CD1c-positive myeloid dendritic cell (primary cell): Measurements from ENCODE around the gene RASL12.

Source experiments
- DNase-seq: peaks from one replicate; pipeline ENCODE4 v3.0.0-alpha.2; 2016; ENCODE audit errors: extremely low spot score

The RASL12 gene

DNA sequence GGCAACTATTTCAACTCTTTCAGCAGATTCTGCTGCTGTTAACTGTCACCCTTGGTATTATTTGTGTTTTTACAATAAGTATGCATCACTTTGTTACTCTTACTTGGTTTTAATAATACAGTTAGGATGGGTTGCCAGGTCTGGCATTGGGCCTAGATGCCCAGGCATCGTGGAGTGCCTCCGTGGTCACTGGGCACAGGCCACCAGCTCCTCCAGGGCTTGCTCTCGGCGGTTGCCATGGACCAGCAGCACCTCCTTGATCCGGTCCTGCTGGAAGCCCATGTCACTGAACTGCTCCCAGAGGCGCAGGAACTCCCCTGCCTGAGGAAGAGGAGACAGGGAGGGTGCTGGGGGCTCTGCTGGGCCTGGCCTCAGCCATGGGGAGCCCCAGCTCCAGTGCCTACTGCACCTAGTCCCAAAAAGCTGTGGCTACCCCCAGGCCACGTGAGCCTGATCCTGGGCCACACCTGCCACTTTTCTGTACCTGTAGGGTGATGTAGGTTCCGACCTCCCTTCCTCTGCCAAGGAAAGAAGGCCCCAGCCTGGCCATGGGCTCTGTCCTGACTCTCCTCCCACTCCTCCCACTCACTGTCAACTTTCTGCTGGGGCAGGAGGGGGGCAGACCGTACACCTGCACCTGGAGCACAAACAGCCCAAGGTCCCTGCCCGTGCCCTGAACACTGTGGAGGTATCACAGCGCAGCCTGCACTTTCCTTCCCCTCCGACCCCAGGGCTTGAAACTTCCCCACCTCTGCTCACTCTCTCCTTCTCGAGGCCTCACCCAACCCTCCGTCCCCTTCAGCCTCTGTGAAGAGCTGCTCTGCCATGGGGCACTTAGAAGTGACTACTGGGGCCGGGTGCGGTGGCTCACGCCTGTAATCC is 25.4 kb upstream of the RASL12 start:
- DNase-seq: no peak

- no peak for DNase-seq
These were observed 24.4 kb upstream of the RASL12 start for GRCh38 chr15:65091946-65092770.

GRCh38 chr15:65089206-65089824 is 21.5 kb upstream of the RASL12 start:
- no peak for DNase-seq

GRCh38 chr15:65088643-65089021 is 20.8 kb upstream of the RASL12 start:
- DNase-seq: no peak

GRCh38 chr15:65087873-65088642 is 20.3 kb upstream of the RASL12 start:
- no peak for DNase-seq

- no peak for DNase-seq
These were observed 19.6 kb upstream of the RASL12 start for GRCh38 chr15:65087411-65087810.

DNA sequence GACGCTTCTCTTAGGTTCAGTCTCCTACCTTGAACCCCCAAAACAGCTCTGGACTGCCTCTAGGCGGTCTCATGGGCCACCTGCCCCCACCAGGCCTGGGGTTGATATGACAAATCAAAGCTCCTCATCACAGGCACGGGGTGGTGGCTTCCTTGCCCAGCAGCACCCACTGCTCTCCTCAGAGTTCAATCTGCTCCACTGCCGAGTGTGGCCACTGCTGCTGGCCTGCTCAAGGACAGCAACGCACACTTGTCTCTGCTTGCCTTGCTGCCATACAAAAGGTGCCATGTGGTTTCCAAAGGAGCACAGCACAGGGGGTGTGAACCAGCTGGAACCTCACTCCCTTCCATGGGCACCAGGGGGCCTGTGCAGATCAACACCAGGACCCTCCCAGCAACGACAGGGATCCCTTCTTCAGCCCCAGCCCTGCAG is 18.9 kb upstream of the RASL12 start:
- no peak for DNase-seq

DNA sequence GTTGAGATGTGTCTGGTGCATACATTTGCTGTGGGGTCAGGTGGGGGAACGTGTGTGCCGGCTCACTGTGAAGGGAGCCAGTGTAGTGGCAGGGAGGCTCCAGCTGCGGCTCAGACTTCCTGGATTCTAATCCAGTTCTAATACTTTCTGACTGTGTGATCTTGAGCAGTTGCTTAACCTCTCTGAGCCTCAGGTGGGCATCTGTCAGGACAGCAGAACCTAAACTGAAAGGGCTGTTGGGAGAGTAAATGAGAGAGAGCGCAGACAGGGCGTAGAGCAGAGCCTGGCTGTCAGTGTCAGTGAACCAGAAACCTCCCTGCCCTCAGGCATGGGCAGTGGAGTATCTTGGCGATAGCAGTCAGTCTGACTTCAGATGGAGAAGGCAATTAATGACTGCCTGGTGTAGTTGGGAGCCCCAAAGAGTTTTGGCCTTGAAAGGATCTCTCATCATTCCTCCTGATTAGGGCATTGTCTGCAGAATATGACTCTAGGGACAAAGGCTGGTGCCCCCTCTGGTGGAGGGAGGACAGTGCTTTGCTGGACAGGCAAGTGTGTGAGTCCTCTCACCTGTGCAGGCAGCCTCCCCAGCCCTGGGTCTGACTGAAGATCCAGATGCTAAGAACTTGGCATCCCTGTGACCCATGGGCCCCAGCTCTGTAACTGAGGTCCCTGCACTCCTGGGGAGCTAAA is 18.3 kb upstream of the RASL12 start:
- no peak for DNase-seq

GRCh38 chr15:65085207-65085753 is 17.5 kb upstream of the RASL12 start:
- no peak for DNase-seq

DNA sequence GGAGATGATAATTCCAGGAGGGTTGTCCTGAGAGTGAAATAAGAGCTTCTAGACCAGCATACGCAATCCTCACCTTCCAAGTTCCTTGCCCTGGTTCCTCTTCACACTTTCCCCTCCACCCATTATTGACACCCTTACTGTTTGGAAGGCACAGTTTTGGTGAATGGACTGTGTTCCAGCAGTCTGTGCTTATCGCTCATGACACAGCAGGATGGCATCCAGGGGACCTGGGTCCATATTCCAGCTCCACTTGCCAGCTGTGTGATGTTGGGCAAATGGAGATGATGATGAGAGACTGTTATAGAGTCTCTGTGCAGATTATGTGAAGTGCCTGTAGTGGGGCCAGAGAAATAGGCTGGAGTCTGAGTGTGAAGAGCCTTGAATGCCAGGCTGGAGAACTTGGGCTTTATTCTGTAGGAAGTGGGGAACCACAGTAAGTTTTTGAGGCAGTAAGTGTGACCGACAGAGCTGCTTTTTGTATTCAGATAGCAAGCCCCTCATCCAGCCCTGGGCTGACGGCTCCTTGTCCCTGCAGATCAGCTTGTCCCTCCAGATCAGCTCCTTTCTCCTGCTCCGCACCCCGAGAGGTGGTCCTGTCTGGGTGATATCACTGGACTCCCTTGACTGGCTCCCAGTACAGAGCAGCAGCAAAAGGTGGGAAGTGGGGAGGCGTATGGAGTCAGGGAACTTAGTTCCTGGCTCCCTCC is 16.9 kb upstream of the RASL12 start:
- DNase-seq: no peak

DNA sequence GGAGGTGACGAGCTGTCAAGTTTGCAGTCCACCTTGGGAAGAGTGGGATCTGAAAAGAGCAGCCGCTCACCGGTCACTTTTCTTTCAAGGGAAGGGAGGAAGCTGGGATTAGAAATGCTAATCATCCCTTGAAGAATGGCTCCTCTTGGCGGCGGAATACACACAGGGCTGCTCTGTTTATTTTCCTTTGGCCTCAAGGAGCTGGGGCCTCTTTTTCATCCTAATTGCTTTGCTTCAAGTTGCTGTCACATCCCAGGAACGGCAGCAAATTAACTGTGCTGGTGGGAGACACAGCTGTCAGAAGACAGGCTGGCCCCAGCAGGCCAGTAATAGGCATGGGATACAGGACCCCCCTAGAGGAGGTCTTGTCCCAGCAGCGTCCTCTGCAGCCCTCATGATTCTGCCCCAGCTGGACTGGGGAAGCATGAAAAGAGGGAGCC is 15.5 kb upstream of the RASL12 start:
- DNase-seq: no peak

GRCh38 chr15:65082303-65082953 is 14.6 kb upstream of the RASL12 start:
- DNase-seq: peak; percentile 24

DNA sequence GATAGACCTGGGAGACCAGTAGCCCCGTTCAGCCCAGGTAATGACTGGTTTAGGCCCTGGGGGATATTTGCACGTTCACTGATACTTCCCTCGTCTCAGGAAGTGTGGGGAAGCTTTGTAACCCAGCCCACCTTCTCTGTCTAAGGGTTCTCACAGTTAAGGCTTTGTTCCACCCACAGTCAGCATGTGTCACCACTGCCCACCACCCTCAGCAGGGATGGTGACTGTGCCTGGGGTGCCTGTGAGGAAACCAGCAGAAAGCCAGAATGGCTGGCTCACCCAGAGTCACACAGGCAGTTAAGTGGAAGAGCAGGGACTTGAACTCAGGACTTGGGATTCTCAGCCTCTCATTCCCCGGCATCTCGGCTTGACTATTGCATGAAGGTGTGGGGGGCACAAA is 14.0 kb upstream of the RASL12 start:
- peak; percentile 32 for DNase-seq

DNA sequence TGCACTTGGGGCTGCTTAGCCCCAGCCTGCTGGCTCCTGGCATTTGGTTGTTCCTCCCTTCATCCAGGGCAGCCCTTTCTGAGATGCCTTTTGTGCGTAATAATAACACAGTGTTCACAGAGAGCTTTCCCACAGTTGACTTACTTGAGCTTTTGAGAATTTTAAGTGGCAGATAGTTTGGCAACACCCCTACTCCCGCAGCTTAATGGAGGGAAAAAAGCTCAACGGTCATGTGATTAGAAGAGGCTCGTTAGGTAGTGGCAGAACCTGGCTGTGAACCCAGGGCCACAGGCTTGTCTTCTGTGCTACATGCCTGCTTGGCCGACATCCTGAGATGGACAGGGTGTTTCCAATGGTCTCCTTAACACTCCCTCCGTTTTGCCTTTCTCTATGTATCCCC is 13.5 kb upstream of the RASL12 start:
- DNase-seq: no peak

GRCh38 chr15:65079580-65079979 is 11.8 kb upstream of the RASL12 start:
- no peak for DNase-seq

- peak; percentile 53 for DNase-seq
These were observed 10.2 kb upstream of the RASL12 start for GRCh38 chr15:65077981-65078352.

DNA sequence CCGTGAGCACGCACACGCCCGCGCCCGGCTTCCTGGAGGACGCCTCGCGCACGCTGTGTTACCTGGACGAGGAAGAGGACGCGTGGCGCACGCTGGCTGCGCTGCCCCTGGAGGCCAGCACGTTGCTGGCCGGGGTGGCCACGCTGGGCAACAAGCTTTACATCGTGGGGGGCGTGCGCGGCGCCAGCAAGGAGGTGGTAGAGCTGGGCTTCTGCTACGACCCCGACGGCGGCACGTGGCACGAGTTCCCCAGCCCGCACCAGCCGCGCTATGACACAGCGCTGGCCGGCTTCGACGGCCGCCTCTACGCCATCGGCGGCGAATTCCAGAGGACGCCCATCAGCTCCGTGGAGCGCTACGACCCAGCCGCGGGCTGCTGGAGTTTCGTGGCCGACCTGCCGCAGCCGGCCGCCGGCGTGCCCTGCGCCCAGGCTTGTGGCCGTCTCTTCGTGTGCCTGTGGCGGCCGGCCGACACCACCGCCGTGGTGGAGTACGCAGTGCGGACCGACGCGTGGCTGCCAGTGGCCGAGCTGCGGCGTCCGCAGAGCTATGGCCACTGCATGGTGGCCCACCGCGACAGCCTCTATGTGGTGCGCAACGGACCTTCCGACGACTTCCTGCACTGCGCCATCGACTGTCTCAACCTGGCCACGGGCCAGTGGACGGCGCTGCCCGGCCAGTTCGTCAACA is 9.6 kb upstream of the RASL12 start:
- DNase-seq: no peak

- no peak for DNase-seq
These were observed 8.9 kb upstream of the RASL12 start, which contains the start of gene KBTBD13 for GRCh38 chr15:65076486-65077290. TSS of gene KBTBD13 (plus strand) at chr15:65076746. CDS start at chr15:65076816, 70 bp downstream.
